Esophagus muscularis mucosa (tissue), 4 donors: ENCODE data around the gene SERINC2. TPM values are rescaled to one million over a fixed set of nuclear protein-coding genes. Genes with fewer than 3 reads are reported as not detected.

Experiments used
- DNase-seq: peaks from one replicate; pipeline ENCODE4 v3.0.0-alpha.2; 2017; ENCODE audit errors: extremely low spot score
- H3K27ac ChIP-seq, 4 donors: fragments of 200-600 bp; sonication (generic); replicated peaks in 1 of 4; 1 replicate in 3 of 4; 2 replicates in 1 of 4; pipeline ENCODE4 v1.5.1; 2016 to 2019; ENCODE audit warnings: mild to moderate bottlenecking in 1 of 4
- H3K27me3 ChIP-seq, 4 donors: fragments of 200-600 bp; sonication (generic); one replicate each; pipeline versions ENCODE4 v1.5.1 to v1.6.0; 2016 to 2019
- H3K36me3 ChIP-seq, 4 donors: fragments of 200-600 bp; sonication (generic); one replicate each; pipeline ENCODE4 v1.5.1; 2016 to 2019
- H3K4me1 ChIP-seq, 4 donors: fragments of 200-600 bp; sonication (generic); one replicate each; pipeline ENCODE4 v1.5.1; 2016 to 2019
- H3K4me3 ChIP-seq, 4 donors: fragments of 200-600 bp; sonication (generic); 1 replicate in 2 of 4; 2 replicates in 2 of 4; pipeline ENCODE4 v1.5.1; 2016 to 2019; ENCODE audit warnings: mild to moderate bottlenecking in 4 of 4, moderate library complexity in 1 of 4
- H3K9me3 ChIP-seq, 4 donors: fragments of 200-600 bp; sonication (generic); 1 replicate in 3 of 4; 2 replicates in 1 of 4; pipeline ENCODE4 v1.5.1; 2016 to 2019
- EP300 ChIP-seq: sonication (generic); formaldehyde crosslinking; IDR thresholded peaks from one replicate; pipeline ENCODE4 v1.6.1; 2017; ENCODE audit warnings: antibody characterized with exemption
- POLR2A ChIP-seq: fragments of 450-650 bp; IDR thresholded peaks from one replicate; pipeline ENCODE4 v1.6.1; 2017; ENCODE audit warnings: antibody characterized with exemption, moderate library complexity, mild to moderate bottlenecking, low read depth
- POLR2AphosphoS5 ChIP-seq, 2 donors: sonication (generic); formaldehyde crosslinking; IDR thresholded peaks; one replicate each; pipeline ENCODE4 v1.6.1; 2017; ENCODE audit warnings: antibody characterized with exemption in 2 of 2
- WGBS: methylation state at CpG from one replicate; pipeline ENCODE4 v1.1.5; 2018; 5-methylcytosine and 5-hydroxymethylcytosine counted together
- intact Hi-C: fragments of 100-400 bp; cut with DNase I; formaldehyde crosslinking; loops from one replicate; pipeline ENCODE4 v1.15.1; 2023
- total RNA-seq, 4 donors: library from RNA; depleted of rRNA; stranded (reverse); fragments of >200 nt; gene quantifications; one replicate each; pipeline versions ENCODE4 v1.1.0 to v1.2.1, GENCODE V29; 2016
- TF ChIP-seq, protein P1 (sequence below), 3 experiments: fragments of 200-600 bp in 2 of 3; fragments of 450-650 bp in 1 of 3; sonication (generic) in 2 of 3; IDR thresholded peaks; one replicate each; pipeline ENCODE4 v1.5.1; 2017 to 2019; ENCODE audit warnings: antibody characterized with exemption in 3 of 3, mild to moderate bottlenecking in 2 of 3, moderate library complexity in 1 of 3

Gene SERINC2
- total RNA-seq, 4 donors from 2014 or later, result 1.7 to 4.0 (median 2.8) TPM

DNA sequence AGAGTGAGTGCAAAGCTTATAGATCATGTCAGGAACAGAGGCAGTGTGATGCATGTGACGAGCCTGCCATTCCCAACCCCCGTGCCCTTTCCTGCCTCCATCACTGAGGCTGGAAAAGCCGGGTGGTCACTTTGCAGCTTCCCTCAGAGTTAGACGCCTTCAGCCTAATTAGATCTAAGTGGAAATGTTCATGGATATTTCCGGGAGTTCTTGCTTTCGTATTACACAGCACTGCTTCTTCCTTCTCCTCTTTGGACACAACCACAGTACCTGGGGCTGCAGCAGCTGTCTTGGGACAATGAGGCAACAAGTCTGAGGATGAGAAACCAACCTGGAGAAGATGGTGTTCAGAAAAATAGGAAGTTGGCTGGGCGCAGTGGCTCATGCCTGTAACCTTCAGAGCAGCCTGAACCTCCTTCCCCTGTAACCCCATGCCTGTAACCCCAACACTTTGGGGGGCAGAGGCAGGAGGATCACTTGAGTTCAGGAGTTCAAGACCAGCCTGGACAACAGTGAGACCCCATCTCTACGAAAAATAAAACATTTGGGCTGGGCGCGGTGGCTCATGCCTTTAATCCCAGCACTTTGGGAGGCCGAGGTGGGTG lies 24.5 kb downstream of the SERINC2 start:
- H3K27ac ChIP-seq, result no peak overlapping the region
- intact Hi-C loops, result no loop called here
- TF ChIP-seq EP300, result no peak
- TF ChIP-seq POLR2A, result no peak
- TF ChIP-seq, protein P1, sequence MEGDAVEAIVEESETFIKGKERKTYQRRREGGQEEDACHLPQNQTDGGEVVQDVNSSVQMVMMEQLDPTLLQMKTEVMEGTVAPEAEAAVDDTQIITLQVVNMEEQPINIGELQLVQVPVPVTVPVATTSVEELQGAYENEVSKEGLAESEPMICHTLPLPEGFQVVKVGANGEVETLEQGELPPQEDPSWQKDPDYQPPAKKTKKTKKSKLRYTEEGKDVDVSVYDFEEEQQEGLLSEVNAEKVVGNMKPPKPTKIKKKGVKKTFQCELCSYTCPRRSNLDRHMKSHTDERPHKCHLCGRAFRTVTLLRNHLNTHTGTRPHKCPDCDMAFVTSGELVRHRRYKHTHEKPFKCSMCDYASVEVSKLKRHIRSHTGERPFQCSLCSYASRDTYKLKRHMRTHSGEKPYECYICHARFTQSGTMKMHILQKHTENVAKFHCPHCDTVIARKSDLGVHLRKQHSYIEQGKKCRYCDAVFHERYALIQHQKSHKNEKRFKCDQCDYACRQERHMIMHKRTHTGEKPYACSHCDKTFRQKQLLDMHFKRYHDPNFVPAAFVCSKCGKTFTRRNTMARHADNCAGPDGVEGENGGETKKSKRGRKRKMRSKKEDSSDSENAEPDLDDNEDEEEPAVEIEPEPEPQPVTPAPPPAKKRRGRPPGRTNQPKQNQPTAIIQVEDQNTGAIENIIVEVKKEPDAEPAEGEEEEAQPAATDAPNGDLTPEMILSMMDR (IDR thresholded peaks at IDR 0.05), result no peak
- H3K9me3 ChIP-seq, result no peaks in the 10 kb centered on the region
- H3K4me3 ChIP-seq, result no peak overlapping the region
- DNase-seq, result no peak
- H3K36me3 ChIP-seq, result no peaks in the 10 kb centered on the region
- H3K27me3 ChIP-seq, result peaks cover 0 to 8% (median 0%) of the 10 kb centered on the region in 4 donors
- 91% methylated on average over 11 of the region's 11 CpGs for WGBS
- H3K4me1 ChIP-seq, result no peaks in the 10 kb centered on the region

DNA sequence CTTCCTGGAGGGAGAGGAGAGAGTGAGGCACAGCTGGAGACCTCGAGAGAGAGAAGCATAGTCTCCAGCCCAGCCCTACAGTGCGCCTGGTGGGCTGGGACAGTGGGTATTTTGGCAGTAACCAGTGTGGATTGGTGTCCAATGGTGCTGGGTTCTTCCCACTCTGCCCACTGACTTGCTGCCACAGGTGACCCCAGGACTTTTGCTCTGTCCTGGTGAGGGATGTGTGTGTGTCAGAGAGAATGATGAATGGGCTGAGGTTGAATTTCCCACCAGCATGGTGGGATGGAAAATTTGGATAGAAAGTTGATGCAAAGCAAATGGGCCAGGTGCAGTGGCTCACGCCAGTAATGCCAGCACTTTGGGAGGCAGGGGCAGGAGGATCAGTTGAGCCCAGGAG lies 26.3 kb downstream of the SERINC2 start:
- Histone ChIP-seq H3K9me3 (peaks cover 0 to 9% (median 0%) of the 10 kb centered on the region in 4 donors), H3K36me3 (no peaks in the 10 kb centered on the region), H3K27ac (no peak overlapping the region), H3K4me1 (no peaks in the 10 kb centered on the region), H3K27me3 (peaks cover 0 to 8% (median 0%) of the 10 kb centered on the region in 4 donors), H3K4me3 (no peak overlapping the region)
- intact Hi-C loops, result no loop called here
- WGBS, result 77% methylated on average over 3 of the region's 3 CpGs
- TF ChIP-seq, protein P1 (IDR thresholded peaks at IDR 0.05), result no peak
- TF ChIP-seq EP300 (no peak), POLR2AphosphoS5 (IDR thresholded peaks at IDR 0.05) (no peak), POLR2A (no peak)
- DNase-seq, result no peak

DNA sequence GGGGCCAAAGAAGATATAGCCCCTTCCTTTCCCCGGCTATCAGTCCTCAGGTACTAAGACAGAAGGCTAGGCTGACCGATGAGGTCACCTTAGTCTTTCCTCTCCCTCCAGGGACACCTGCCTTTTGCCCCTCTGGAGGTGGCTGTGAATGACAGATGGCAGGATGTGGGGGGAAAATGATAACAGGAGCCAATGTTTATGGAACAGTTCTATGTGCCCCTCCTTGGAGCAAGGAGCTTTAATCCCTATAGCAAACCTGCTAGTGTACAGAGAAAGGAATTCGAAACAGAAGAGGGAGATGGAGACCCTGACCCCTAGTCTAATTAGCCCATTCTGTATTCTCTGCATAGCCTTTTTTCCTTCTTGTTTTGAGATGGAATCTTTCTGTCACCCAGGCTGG lies 28.1 kb downstream of the SERINC2 start:
- Histone ChIP-seq H3K9me3 (peaks cover 0 to 9% (median 0%) of the 10 kb centered on the region in 4 donors), H3K36me3 (no peaks in the 10 kb centered on the region), H3K27ac (no peak overlapping the region), H3K27me3 (peaks cover 0 to 1% (median 0%) of the 10 kb centered on the region in 4 donors), H3K4me1 (no peaks in the 10 kb centered on the region), H3K4me3 (no peak overlapping the region)
- intact Hi-C loops, result no loop called here
- TF ChIP-seq EP300 (no peak), POLR2AphosphoS5 (IDR thresholded peaks at IDR 0.05) (no peak), POLR2A (no peak)
- TF ChIP-seq, protein P1 (IDR thresholded peaks at IDR 0.05), result no peak
- WGBS, result 74% methylated on average over 3 of the region's 3 CpGs
- no peak for DNase-seq

DNA sequence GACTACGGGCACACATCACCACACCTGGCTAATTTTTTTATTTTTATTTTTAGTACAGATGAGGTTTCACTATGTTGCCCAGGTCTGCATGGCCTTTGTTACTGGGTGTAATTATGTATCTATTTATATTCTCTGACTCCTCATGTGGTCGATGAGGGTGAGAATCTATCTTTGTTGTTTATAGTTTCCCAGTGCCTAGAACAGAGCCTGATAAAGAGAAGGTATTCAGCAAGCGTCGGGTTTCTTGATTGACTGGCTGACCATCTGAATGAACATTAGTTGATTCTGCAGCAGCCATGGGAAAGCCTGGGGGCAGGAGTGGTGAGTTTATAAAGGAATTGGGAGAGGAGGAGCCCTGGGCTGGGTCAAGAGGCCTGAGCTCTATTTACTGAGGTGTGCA lies 28.5 kb downstream of the SERINC2 start:
- no peak for DNase-seq
- H3K9me3 ChIP-seq, result peaks cover 0 to 9% (median 0%) of the 10 kb centered on the region in 4 donors
- no peaks in the 10 kb centered on the region for H3K27me3 ChIP-seq
- intact Hi-C loops, result no loop called here
- 75% methylated on average over 4 of the region's 4 CpGs for WGBS
- no peak overlapping the region for H3K27ac ChIP-seq
- no peak overlapping the region for H3K4me3 ChIP-seq
- H3K4me1 ChIP-seq, result no peaks in the 10 kb centered on the region
- no peaks in the 10 kb centered on the region for H3K36me3 ChIP-seq
- TF ChIP-seq EP300, result no peak
- no peak for TF ChIP-seq POLR2A
- TF ChIP-seq, protein P1 (IDR thresholded peaks at IDR 0.05), result no peak
- no peak for TF ChIP-seq POLR2AphosphoS5 (IDR thresholded peaks at IDR 0.05)
